ENCODE data around the gene PAM. TPM values are rescaled to one million over a fixed set of nuclear protein-coding genes. Genes with fewer than 3 reads are reported as not detected.

PAM gene
- total RNA-seq, 1 experiment from 2014 or later = 190 TPM

GRCh38 chr5:102767862-102768261 is 12.8 kb downstream of the PAM start:
- peaks cover 22% of the 10 kb centered on the region for H3K4me1 ChIP-seq (ENCODE audit: insufficient read depth, low read length, poor library complexity, severe bottlenecking)
- POLR2A ChIA-PET (ENCODE audit: low non-redundant PET) = no interaction called here
- intact Hi-C loops (cut with micrococcal nuclease; ENCODE audit: unreplicated experiment) = no loop called here
- TF ChIP-seq CTCF (conservative IDR thresholded peaks at IDR 0.05; ENCODE audit: low read depth, low read length) = no peak
- no peak for TF ChIP-seq EZH2 (IDR thresholded peaks at IDR 0.05; ENCODE audit: borderline replicate concordance, low read depth, low read length, poor library complexity, severe bottlenecking)
- BruUV-seq (replicated peaks) = no TSS peak
- H3K27me3 ChIP-seq (replicated peaks; ENCODE audit: insufficient read depth, low read depth, low read length, poor library complexity) = no peaks in the 10 kb centered on the region
- H3K9me3 ChIP-seq (ENCODE audit: low read depth, low read length, poor library complexity, severe bottlenecking) = no peaks in the 10 kb centered on the region
- H3K27ac ChIP-seq (ENCODE audit: low read depth, low read length, poor library complexity, severe bottlenecking) = no peak overlapping the region
- CTCF ChIA-PET = interaction anchor here (0.5 kb wide), 1 partner anchor 476 kb away, joined by 7 read pairs; no protein-coding TSS in a partner anchor
- no peaks in the 10 kb centered on the region for H3K36me3 ChIP-seq (ENCODE audit: insufficient read depth, low read length, poor library complexity, severe bottlenecking)
- H3K4me3 ChIP-seq (ENCODE audit: low read depth, low read length, poor library complexity, severe bottlenecking) = no peak overlapping the region
- no peak for DNase-seq (ENCODE audit: low spot score)

GRCh38 chr5:102770803-102771202 is 15.7 kb downstream of the PAM start:
- POLR2A ChIA-PET (ENCODE audit: low non-redundant PET) = interaction anchor here (0.6 kb wide), 1 partner anchor 1366 kb away, joined by 4 read pairs; no protein-coding TSS in a partner anchor
- no peak overlapping the region for H3K27ac ChIP-seq (ENCODE audit: low read depth, low read length, poor library complexity, severe bottlenecking)
- peaks cover 18% of the 10 kb centered on the region for H3K4me1 ChIP-seq (ENCODE audit: insufficient read depth, low read length, poor library complexity, severe bottlenecking)
- no peak for TF ChIP-seq CTCF (conservative IDR thresholded peaks at IDR 0.05; ENCODE audit: low read depth, low read length)
- no peak for TF ChIP-seq EZH2 (IDR thresholded peaks at IDR 0.05; ENCODE audit: borderline replicate concordance, low read depth, low read length, poor library complexity, severe bottlenecking)
- no peaks in the 10 kb centered on the region for H3K36me3 ChIP-seq (ENCODE audit: insufficient read depth, low read length, poor library complexity, severe bottlenecking)
- CTCF ChIA-PET = no interaction called here
- BruUV-seq (replicated peaks) = no TSS peak
- peaks cover 11% of the 10 kb centered on the region for H3K9me3 ChIP-seq (ENCODE audit: low read depth, low read length, poor library complexity, severe bottlenecking)
- DNase-seq (ENCODE audit: low spot score) = no peak
- no peak overlapping the region for H3K4me3 ChIP-seq (ENCODE audit: low read depth, low read length, poor library complexity, severe bottlenecking)
- no peaks in the 10 kb centered on the region for H3K27me3 ChIP-seq (replicated peaks; ENCODE audit: insufficient read depth, low read depth, low read length, poor library complexity)
- intact Hi-C loops (cut with micrococcal nuclease; ENCODE audit: unreplicated experiment) = no loop called here

- Histone ChIP-seq H3K4me1 (ENCODE audit: insufficient read depth, low read length, poor library complexity, severe bottlenecking) (peaks cover 18% of the 10 kb centered on the region), H3K9me3 (ENCODE audit: low read depth, low read length, poor library complexity, severe bottlenecking) (peaks cover 11% of the 10 kb centered on the region), H3K27me3 (replicated peaks; ENCODE audit: insufficient read depth, low read depth, low read length, poor library complexity) (no peaks in the 10 kb centered on the region), H3K4me3 (ENCODE audit: low read depth, low read length, poor library complexity, severe bottlenecking) (no peak overlapping the region), H3K27ac (ENCODE audit: low read depth, low read length, poor library complexity, severe bottlenecking) (no peak overlapping the region), H3K36me3 (ENCODE audit: insufficient read depth, low read length, poor library complexity, severe bottlenecking) (no peaks in the 10 kb centered on the region)
- no TSS peak for BruUV-seq (replicated peaks)
- POLR2A ChIA-PET (ENCODE audit: low non-redundant PET) = no interaction called here
- CTCF ChIA-PET = no interaction called here
- intact Hi-C loops (cut with micrococcal nuclease; ENCODE audit: unreplicated experiment) = no loop called here
- no peak for TF ChIP-seq CTCF (conservative IDR thresholded peaks at IDR 0.05; ENCODE audit: low read depth, low read length)
- DNase-seq (ENCODE audit: low spot score) = no peak
Measured at GRCh38 chr5:102771435-102771834, 16.3 kb downstream of the PAM start.

Measured in A673 (cell line).